Measurements from ENCODE around the gene NUP214. TPM values are rescaled to one million over a fixed set of nuclear protein-coding genes. Genes with fewer than 3 reads are reported as not detected.

NUP214 gene
- polyA plus RNA-seq, 1 donor from 2014 or later = 15.0 TPM

DNA sequence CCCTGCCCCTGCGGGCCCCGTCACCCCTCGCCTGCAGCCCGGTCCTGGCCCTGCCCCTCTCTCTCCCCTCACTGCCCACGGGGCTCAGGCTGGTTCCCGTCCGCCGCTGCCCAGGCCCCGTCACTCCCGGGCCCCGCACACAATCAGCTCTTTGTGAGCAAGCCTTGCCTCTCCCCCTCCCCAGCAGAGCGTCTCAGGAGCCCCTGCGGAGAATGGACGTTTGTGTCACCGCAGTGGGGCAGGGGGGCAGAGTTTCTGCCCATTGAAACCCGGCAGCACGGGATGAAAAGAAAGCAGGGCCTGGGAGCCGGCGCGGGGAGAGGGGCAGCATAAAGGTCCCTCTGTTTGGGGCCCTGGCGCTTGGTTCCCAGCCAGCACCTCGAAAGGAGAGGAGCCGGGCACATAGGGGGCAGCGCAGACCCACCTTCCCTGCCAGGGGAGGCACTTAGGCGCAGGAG, 13.5 kb upstream of the NUP214 start:
- H2AFZ ChIP-seq (ENCODE audit: low read depth, low read length) = no peak overlapping the region
- no peak overlapping the region for H3K4me2 ChIP-seq (ENCODE audit: low read length)
- no peak for TF ChIP-seq RAD21 (conservative IDR thresholded peaks at IDR 0.05)
- TF ChIP-seq EZH2 (IDR thresholded peaks at IDR 0.05; ENCODE audit: borderline replicate concordance, insufficient read depth, low read length, poor library complexity, severe bottlenecking) = no peak
- TF ChIP-seq EP300 (conservative IDR thresholded peaks at IDR 0.05; ENCODE audit: poor library complexity, severe bottlenecking) = no peak
- TF ChIP-seq POLR2AphosphoS5 (IDR thresholded peaks at IDR 0.05) = no peak
- TF ChIP-seq, protein P1, sequence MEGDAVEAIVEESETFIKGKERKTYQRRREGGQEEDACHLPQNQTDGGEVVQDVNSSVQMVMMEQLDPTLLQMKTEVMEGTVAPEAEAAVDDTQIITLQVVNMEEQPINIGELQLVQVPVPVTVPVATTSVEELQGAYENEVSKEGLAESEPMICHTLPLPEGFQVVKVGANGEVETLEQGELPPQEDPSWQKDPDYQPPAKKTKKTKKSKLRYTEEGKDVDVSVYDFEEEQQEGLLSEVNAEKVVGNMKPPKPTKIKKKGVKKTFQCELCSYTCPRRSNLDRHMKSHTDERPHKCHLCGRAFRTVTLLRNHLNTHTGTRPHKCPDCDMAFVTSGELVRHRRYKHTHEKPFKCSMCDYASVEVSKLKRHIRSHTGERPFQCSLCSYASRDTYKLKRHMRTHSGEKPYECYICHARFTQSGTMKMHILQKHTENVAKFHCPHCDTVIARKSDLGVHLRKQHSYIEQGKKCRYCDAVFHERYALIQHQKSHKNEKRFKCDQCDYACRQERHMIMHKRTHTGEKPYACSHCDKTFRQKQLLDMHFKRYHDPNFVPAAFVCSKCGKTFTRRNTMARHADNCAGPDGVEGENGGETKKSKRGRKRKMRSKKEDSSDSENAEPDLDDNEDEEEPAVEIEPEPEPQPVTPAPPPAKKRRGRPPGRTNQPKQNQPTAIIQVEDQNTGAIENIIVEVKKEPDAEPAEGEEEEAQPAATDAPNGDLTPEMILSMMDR (IDR thresholded peaks at IDR 0.05; ENCODE audit: poor library complexity, severe bottlenecking) = no peak
- TF ChIP-seq, protein P2, sequence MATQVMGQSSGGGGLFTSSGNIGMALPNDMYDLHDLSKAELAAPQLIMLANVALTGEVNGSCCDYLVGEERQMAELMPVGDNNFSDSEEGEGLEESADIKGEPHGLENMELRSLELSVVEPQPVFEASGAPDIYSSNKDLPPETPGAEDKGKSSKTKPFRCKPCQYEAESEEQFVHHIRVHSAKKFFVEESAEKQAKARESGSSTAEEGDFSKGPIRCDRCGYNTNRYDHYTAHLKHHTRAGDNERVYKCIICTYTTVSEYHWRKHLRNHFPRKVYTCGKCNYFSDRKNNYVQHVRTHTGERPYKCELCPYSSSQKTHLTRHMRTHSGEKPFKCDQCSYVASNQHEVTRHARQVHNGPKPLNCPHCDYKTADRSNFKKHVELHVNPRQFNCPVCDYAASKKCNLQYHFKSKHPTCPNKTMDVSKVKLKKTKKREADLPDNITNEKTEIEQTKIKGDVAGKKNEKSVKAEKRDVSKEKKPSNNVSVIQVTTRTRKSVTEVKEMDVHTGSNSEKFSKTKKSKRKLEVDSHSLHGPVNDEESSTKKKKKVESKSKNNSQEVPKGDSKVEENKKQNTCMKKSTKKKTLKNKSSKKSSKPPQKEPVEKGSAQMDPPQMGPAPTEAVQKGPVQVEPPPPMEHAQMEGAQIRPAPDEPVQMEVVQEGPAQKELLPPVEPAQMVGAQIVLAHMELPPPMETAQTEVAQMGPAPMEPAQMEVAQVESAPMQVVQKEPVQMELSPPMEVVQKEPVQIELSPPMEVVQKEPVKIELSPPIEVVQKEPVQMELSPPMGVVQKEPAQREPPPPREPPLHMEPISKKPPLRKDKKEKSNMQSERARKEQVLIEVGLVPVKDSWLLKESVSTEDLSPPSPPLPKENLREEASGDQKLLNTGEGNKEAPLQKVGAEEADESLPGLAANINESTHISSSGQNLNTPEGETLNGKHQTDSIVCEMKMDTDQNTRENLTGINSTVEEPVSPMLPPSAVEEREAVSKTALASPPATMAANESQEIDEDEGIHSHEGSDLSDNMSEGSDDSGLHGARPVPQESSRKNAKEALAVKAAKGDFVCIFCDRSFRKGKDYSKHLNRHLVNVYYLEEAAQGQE (IDR thresholded peaks at IDR 0.05; ENCODE audit: borderline replicate concordance) = no peak
- TF ChIP-seq SMC3 (conservative IDR thresholded peaks at IDR 0.05; ENCODE audit: poor library complexity) = no peak
- TF ChIP-seq MXI1 (conservative IDR thresholded peaks at IDR 0.05; ENCODE audit: poor library complexity, severe bottlenecking) = no peak
- no peak for TF ChIP-seq TAF1 (IDR thresholded peaks at IDR 0.05; ENCODE audit: low read depth)
- no peak overlapping the region for H3K9ac ChIP-seq (ENCODE audit: low read length)
- no peak overlapping the region for H3K27ac ChIP-seq (ENCODE audit: low read length)
- no peaks in the 10 kb centered on the region for H3K79me2 ChIP-seq (replicated peaks; ENCODE audit: insufficient read depth, low read length)
- H3K9me3 ChIP-seq (ENCODE audit: low read length) = no peaks in the 10 kb centered on the region
- H3K36me3 ChIP-seq (ENCODE audit: insufficient read depth, low read length) = no peaks in the 10 kb centered on the region
- H3K27me3 ChIP-seq (ENCODE audit: insufficient read depth, low read depth, low read length) = no peaks in the 10 kb centered on the region
- no peaks in the 10 kb centered on the region for H3F3A ChIP-seq (ENCODE audit: insufficient read depth, low read length, poor library complexity, severe bottlenecking)
- H3K9me2 ChIP-seq (ENCODE audit: insufficient read depth, low read length) = no peaks in the 10 kb centered on the region
- H3K4me3 ChIP-seq (ENCODE audit: low read length) = no peak overlapping the region
- H4K20me1 ChIP-seq (ENCODE audit: insufficient read depth) = no peaks in the 10 kb centered on the region

DNA sequence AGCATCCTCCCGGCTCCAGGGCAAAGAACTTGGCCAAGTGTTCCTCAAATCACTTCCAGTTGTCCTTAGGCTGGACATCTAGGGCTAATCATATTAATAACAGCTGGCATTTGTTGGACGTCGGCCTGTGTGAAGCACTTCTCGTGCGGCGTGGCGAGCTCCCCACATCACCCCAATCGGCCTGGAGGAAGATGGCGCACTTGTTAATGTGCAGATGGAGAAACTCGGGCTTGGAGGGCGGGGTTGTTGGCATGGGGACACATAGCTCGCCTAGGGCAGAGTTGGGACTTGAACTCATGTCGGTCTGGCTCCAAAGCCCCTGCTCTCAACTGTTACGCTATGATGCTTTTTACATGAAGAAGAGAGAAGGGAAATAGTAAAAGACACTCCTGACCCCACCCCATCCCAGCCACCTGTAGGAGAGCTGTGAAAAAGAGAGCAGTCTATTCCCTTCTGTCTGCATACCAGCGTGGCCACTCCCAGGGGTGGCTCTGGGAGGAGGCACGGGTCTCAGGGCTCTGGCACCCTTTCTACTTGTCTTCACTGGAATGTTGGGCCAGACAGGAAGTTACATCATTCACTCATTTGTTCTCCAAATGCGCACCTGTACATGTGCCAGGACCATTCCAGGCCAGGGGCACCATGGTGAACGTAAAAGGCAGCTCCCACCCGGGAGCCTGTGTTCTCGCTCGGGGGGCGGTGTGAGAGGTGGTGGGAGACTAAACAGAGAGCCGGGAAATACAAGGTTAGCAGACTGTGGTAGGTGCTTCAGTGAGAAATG, 12.8 kb upstream of the NUP214 start:
- TF ChIP-seq, protein P1 (IDR thresholded peaks at IDR 0.05; ENCODE audit: poor library complexity, severe bottlenecking) = no peak
- TF ChIP-seq TAF1 (IDR thresholded peaks at IDR 0.05; ENCODE audit: low read depth) (no peak), EZH2 (IDR thresholded peaks at IDR 0.05; ENCODE audit: borderline replicate concordance, insufficient read depth, low read length, poor library complexity, severe bottlenecking) (no peak)
- TF ChIP-seq, protein P2 (IDR thresholded peaks at IDR 0.05; ENCODE audit: borderline replicate concordance) = no peak
- H3K9me3 ChIP-seq (ENCODE audit: low read length) = no peaks in the 10 kb centered on the region
- no peak overlapping the region for H3K4me3 ChIP-seq (ENCODE audit: low read length)
- H3K4me2 ChIP-seq (ENCODE audit: low read length) = no peak overlapping the region
- H3F3A ChIP-seq (ENCODE audit: insufficient read depth, low read length, poor library complexity, severe bottlenecking) = no peaks in the 10 kb centered on the region
- no peak overlapping the region for H3K27ac ChIP-seq (ENCODE audit: low read length)
- H4K20me1 ChIP-seq (ENCODE audit: insufficient read depth) = no peaks in the 10 kb centered on the region
- H3K79me2 ChIP-seq (replicated peaks; ENCODE audit: insufficient read depth, low read length) = no peaks in the 10 kb centered on the region
- H3K27me3 ChIP-seq (ENCODE audit: insufficient read depth, low read depth, low read length) = no peaks in the 10 kb centered on the region
- no peak overlapping the region for H2AFZ ChIP-seq (ENCODE audit: low read depth, low read length)
- H3K9me2 ChIP-seq (ENCODE audit: insufficient read depth, low read length) = no peaks in the 10 kb centered on the region
- no peak overlapping the region for H3K9ac ChIP-seq (ENCODE audit: low read length)
- no peaks in the 10 kb centered on the region for H3K36me3 ChIP-seq (ENCODE audit: insufficient read depth, low read length)
